Testis (tissue), 3 donors: ENCODE data around the gene ATRIP. TPM values are rescaled to one million over a fixed set of nuclear protein-coding genes. Genes with fewer than 3 reads are reported as not detected.
"Not testable (repeated sequence)": the region's sequence is repeated elsewhere in the genome, so short reads cannot be mapped to it uniquely, and the experiment has no call there.

Experiments used
- DNase-seq: peaks from one replicate; pipeline ENCODE4 v3.0.0-alpha.2; 2019
- H3K27ac ChIP-seq, 2 donors: fragments of 200-600 bp; sonication (generic); one replicate each; pipeline ENCODE4 v1.5.1; 2019
- H3K27me3 ChIP-seq: fragments of 200-600 bp; sonication (generic); one replicate; pipeline ENCODE4 v1.5.1; 2019
- H3K36me3 ChIP-seq: fragments of 200-600 bp; sonication (generic); one replicate; pipeline ENCODE4 v1.5.1; 2017; ENCODE audit warnings: low read depth; ENCODE audit errors: missing control alignments
- H3K4me1 ChIP-seq: fragments of 200-600 bp; sonication (generic); one replicate; pipeline ENCODE4 v1.5.1; 2019
- H3K4me3 ChIP-seq, 2 donors: fragments of 200-600 bp; sonication (generic); one replicate each; pipeline ENCODE4 v1.5.1; 2017 to 2019
- H3K9me3 ChIP-seq: fragments of 200-600 bp; sonication (generic); one replicate; pipeline ENCODE4 v1.5.1; 2017
- CTCF ChIP-seq, 3 experiments: fragments of 450-650 bp in 2 of 3; fragments of 200-600 bp in 1 of 3; sonication (generic) in 1 of 3; IDR thresholded peaks; one replicate each; pipeline ENCODE4 v1.5.1; 2016 to 2019; ENCODE audit warnings: antibody characterized with exemption in 3 of 3, mild to moderate bottlenecking in 2 of 3, moderate library complexity in 1 of 3
- POLR2A ChIP-seq: fragments of 450-650 bp; IDR thresholded peaks from one replicate; pipeline ENCODE4 v1.6.1; 2017; ENCODE audit warnings: antibody characterized with exemption, mild to moderate bottlenecking, moderate library complexity
- WGBS, 2 donors: methylation state at CpG; one replicate each; pipeline ENCODE4 v1.1.5; 2018; 5-methylcytosine and 5-hydroxymethylcytosine counted together
- intact Hi-C: fragments of 100-400 bp; cut with DNase I; formaldehyde crosslinking; loops from one replicate; pipeline ENCODE4 v1.15.1; 2023; ENCODE audit warnings: low total_unique reads
- polyA plus RNA-seq: library from polyadenylated mRNA; stranded (reverse); fragments of 350-450 nt; fragmentation: Illumina TruSeq; extraction: RNeasy Lipid Tissue Mini Kit (QIAGEN cat#74804); gene quantifications from one replicate; pipeline ENCODE4 v1.2.3, GENCODE V29; 2014; ENCODE audit warnings: low read depth, low replicate concordance; ENCODE audit not compliant: insufficient read depth
- total RNA-seq, 2 donors: library from RNA; depleted of rRNA; stranded (reverse); fragments of >200 nt; gene quantifications; one replicate each; pipeline ENCODE4 v1.2.3, GENCODE V29; 2016

Gene ATRIP
- total and polyA plus RNA-seq, 3 donors from 2014 or later: 25.0 to 56.5 (median 26.3) TPM

GRCh38 chr3:48456456-48456855 lies 9.9 kb downstream of the ATRIP start:
- DNase-seq: no peak
- no peak overlapping the region for H3K27ac ChIP-seq
- H3K36me3 ChIP-seq: no peaks in the 10 kb centered on the region
- TF ChIP-seq POLR2A (no peak), CTCF (IDR thresholded peaks at IDR 0.05) (no peak)
- H3K27me3 ChIP-seq: no peaks in the 10 kb centered on the region
- intact Hi-C loops: loop anchor here (5.0 kb wide), 1 partner anchor 91 kb away; no protein-coding TSS in a partner anchor
- no peaks in the 10 kb centered on the region for H3K4me1 ChIP-seq
- no peak overlapping the region for H3K4me3 ChIP-seq
- no peaks in the 10 kb centered on the region for H3K9me3 ChIP-seq
- WGBS, 2 donors: 94 to 100% methylated on average over 1 of the region's 1 CpG

- H3K4me1 ChIP-seq: no peaks in the 10 kb centered on the region
- no peak overlapping the region for H3K27ac ChIP-seq
- no peaks in the 10 kb centered on the region for H3K9me3 ChIP-seq
- no peaks in the 10 kb centered on the region for H3K27me3 ChIP-seq
- no peak overlapping the region for H3K4me3 ChIP-seq
- H3K36me3 ChIP-seq: no peaks in the 10 kb centered on the region
- intact Hi-C loops: loop anchor here (5.0 kb wide), 1 partner anchor 88 kb away; no protein-coding TSS in a partner anchor
- TF ChIP-seq POLR2A (no peak), CTCF (IDR thresholded peaks at IDR 0.05) (no peak)
- DNase-seq: no peak
- 95 to 97% methylated on average over 3 of the region's 3 CpGs for WGBS, 2 donors
Observed at GRCh38 chr3:48459331-48459730, 12.8 kb downstream of the ATRIP start.

GRCh38 chr3:48459773-48460516 lies 13.4 kb downstream of the ATRIP start:
- peaks cover 2% of the 10 kb centered on the region for H3K4me1 ChIP-seq
- H3K4me3 ChIP-seq: no peak overlapping the region
- H3K27ac ChIP-seq: no peak overlapping the region
- H3K27me3 ChIP-seq: no peaks in the 10 kb centered on the region
- H3K9me3 ChIP-seq: no peaks in the 10 kb centered on the region
- intact Hi-C loops: loop anchor here (5.0 kb wide), 1 partner anchor 87 kb away; no protein-coding TSS in a partner anchor
- 67 to 82% methylated on average over 2 to 7 of the region's 7 CpGs for WGBS, 2 donors
- DNase-seq: no peak
- no peaks in the 10 kb centered on the region for H3K36me3 ChIP-seq
- TF ChIP-seq POLR2A (no peak), CTCF (IDR thresholded peaks at IDR 0.05) (no peak)

GRCh38 chr3:48460517-48460902 lies 14.0 kb downstream of the ATRIP start:
- 87 to 92% methylated on average over 3 of the region's 3 CpGs for WGBS, 2 donors
- Histone ChIP-seq H3K27ac (no peak overlapping the region), H3K4me1 (peaks cover 7% of the 10 kb centered on the region), H3K9me3 (no peaks in the 10 kb centered on the region), H3K27me3 (no peaks in the 10 kb centered on the region), H3K36me3 (no peaks in the 10 kb centered on the region), H3K4me3 (no peak overlapping the region)
- no peak for TF ChIP-seq CTCF (IDR thresholded peaks at IDR 0.05)
- intact Hi-C loops: no loop called here
- DNase-seq: no peak

GRCh38 chr3:48461767-48462166 lies 15.2 kb downstream of the ATRIP start:
- DNase-seq, H3K36me3 ChIP-seq, H3K27ac ChIP-seq, intact Hi-C loops, H3K9me3 ChIP-seq, H3K27me3 ChIP-seq, H3K4me3 ChIP-seq: not testable (repeated sequence)
- WGBS, 2 donors: 89 to 90% methylated on average over 7 of the region's 7 CpGs
- H3K4me1 ChIP-seq: peaks cover 14% of the 10 kb centered on the region
